Superior temporal gyrus (tissue), 1 donor: Measurements from ENCODE around the gene GPRC5B.

ENCODE experiments used
- DNase-seq: peaks from one replicate; pipeline ENCODE4 v3.0.0-alpha.2; 2016; ENCODE audit errors: extremely low spot score

GPRC5B gene

DNA sequence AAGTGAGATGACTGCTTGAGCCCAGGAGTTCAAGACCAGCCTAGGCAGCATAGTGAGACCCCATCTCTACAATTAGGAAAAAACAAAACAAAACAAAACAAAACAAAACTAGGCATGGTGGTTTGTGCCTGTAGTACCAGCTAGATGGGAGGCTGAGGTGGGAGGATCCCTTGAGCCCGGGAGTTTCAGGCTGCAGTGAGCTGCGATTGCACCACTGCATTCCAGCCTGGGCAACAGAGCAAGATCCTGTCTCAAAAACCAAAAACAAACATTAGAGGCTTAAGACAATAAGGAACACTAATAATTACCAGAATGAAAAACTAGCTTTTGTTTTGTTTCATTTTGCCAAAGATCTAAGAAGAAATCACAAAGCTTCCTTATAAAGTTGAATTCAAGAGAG is 69.2 kb downstream of the GPRC5B start:
- DNase-seq: no peak

DNA sequence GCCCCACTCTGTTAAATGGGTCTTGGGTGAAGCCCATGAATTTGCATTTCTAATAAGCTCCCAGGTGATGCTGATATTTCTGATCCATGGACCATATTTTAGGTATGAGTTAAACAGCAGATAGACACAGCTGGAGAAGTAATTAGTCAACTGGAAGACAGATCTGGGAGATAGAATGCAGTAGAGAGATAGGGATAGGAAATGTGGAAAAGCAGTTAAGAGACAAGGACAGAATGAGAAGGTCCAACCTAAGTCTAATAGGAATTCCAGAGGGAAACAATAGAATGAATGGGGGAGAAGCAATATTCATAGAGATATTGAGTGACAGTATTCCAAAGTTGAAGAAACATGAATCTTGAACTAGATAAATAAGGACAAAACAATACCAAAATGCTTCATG is 71.7 kb downstream of the GPRC5B start:
- no peak for DNase-seq

DNA sequence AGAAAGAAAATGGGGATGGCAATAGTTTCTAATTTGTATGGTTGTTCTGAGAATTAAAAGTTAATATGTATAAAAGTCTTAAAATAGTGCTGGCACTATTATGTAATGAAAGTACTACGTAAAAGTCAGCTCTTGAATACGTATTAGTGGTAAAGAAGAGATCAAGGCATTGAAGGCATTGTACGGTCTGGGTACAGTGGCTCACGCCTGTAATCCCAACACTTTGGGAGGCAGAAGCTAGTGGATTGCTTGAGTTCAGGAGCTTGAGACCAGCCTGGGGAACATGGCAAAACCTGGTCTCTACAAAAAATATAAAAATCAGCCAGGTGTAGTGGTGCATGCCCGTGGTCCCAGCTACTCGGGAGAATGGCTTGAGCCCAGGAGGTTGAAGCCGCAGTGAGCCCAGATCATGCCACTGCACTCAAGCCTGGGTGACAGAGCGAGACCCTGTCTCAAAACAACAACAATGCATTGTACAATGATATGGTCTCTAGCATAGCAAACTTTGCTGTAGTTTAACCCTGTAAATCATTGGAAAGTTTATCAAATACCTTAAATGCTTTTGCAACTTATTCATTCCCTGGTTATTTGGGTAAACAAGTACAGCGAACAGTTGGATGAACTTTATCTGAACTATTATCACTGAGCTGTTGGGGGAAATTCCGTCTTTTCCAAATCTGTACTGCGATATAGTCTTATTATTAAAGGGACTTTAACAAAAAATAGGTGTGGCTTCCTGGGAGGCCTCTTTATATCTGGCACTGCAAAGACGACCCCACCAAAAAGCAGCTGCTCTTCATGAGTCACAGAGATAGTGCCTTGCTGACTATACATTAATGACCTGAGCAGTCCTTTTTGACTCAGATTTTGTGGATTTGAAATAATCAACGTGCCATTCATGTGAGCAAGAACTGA is 73.6 kb downstream of the GPRC5B start:
- no peak for DNase-seq

DNA sequence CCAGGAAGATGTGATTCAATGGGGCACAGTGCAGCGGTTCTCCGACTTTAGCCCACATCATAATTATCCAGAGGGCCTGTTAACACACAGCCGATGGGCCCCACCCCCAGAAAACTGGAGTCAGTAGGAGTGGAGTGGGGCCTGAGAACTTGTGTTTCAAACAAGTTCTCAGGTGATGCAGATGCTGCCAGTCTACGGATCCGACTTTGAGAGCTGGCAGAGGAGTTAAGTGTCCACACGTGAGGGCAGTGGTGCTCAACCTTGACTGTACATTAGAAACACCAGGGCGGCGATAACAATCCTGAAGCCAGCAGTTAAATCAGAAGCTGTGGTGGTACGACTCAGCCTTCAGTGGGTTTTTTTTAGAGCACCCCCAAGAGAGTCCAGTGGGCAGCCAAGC is 75.0 kb downstream of the GPRC5B start:
- no peak for DNase-seq

DNA sequence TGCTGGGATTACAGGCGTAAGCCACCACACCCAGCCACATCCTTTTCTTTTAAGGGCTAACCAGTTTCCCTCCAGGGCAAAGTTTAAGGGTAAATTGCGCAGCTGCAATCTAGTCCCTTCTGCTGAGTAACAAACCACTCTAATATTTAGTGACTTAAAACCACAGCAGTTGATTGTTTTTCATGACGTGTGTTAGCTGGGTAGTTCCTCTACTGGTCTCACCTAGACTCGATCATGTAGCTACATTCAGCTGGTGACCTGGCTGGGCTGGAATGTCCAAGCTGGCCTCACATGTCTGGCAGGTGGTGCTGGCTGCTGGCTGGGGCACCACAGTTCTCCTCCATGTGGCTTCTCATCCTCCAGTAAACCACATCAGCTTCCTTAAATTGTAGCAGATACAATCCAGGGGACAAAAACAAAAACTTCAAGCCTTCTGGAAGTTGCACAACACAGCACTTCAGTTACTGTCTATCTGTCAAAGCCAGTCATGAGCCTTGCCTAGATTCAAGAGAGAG is 75.5 kb downstream of the GPRC5B start:
- DNase-seq: no peak

DNA sequence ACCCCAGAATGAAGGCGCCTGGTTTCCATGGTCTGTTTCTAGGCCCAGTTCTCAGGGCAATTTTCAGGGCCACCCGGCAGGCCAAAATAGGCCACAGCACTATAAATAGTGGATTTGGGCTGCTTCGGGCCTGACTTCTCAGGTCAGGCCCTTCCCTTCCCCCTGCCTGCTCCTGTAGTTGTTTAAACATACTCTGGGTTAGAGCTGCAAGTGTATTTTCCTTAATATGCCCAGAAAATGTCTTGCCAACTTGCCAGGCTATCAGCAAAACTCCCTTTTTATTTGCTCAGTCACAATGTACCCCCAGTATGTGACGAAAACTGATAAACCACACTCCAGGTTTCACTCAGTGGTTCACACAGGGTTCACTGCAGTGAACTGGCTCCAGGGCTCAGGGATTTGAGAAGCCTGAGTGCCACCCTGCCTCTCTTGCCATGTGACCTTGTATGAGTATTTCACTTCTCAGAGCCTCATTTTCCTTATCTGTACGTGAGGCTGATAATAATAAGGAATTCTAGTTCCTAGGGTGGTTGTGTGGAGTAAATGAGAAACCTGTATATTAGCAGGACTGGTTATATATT is 76.5 kb downstream of the GPRC5B start:
- DNase-seq: no peak
